Stimulated activated CD4-positive, alpha-beta T cell treated with anti-CD3 and anti-CD28 coated beads, Interleukin-1b, Interleukin-23, amount 100 ng/mL, for 48 hours (primary cell): ENCODE data around the gene MBD2.
"Not testable (repeated sequence)": the region's sequence is repeated elsewhere in the genome, so short reads cannot be mapped to it uniquely, and the experiment has no call there.

ENCODE experiments used
- DNase-seq: peaks from one replicate; pipeline ENCODE4 v3.0.0-alpha.2; 2020

The MBD2 gene

GRCh38 chr18:54148678-54149077 is 75.8 kb downstream of the MBD2 start:
- DNase-seq: no peak

GRCh38 chr18:54148151-54148550 is 76.3 kb downstream of the MBD2 start:
- DNase-seq: no peak

- peak; percentile 32 for DNase-seq
Measured at GRCh38 chr18:54147439-54147838, 77.0 kb downstream of the MBD2 start.

- no peak for DNase-seq
Measured at GRCh38 chr18:54141041-54141608, 83.3 kb downstream of the MBD2 start.

GRCh38 chr18:54140641-54141040 is 83.8 kb downstream of the MBD2 start:
- no peak for DNase-seq

- DNase-seq: no peak
Measured at GRCh38 chr18:54135216-54135615, 89.3 kb downstream of the MBD2 start.

GRCh38 chr18:54134053-54134452 is 90.4 kb downstream of the MBD2 start:
- no peak for DNase-seq

GRCh38 chr18:54130631-54131030 is 93.8 kb downstream of the MBD2 start:
- no peak for DNase-seq

- DNase-seq: no peak
Measured at GRCh38 chr18:54130177-54130576, 94.3 kb downstream of the MBD2 start.

- no peak for DNase-seq
Measured at GRCh38 chr18:54129448-54130067, 94.9 kb downstream of the MBD2 start.

GRCh38 chr18:54127759-54128378 is 96.6 kb downstream of the MBD2 start:
- DNase-seq: no peak

GRCh38 chr18:54125429-54125828 is 99.0 kb downstream of the MBD2 start:
- DNase-seq: no peak

GRCh38 chr18:54123720-54124440 is 100.6 kb downstream of the MBD2 start:
- DNase-seq: not testable (repeated sequence)

GRCh38 chr18:54119524-54120019 is 104.9 kb downstream of the MBD2 start:
- no peak for DNase-seq

GRCh38 chr18:54117853-54118773 is 106.4 kb downstream of the MBD2 start:
- no peak for DNase-seq

- no peak for DNase-seq
Measured at GRCh38 chr18:54116541-54117257, 107.8 kb downstream of the MBD2 start.

GRCh38 chr18:54112356-54112755 is 112.1 kb downstream of the MBD2 start:
- no peak for DNase-seq

GRCh38 chr18:54109131-54109683 is 115.3 kb downstream of the MBD2 start:
- DNase-seq: no peak

GRCh38 chr18:54102123-54102522 is 122.3 kb downstream of the MBD2 start:
- DNase-seq: no peak
